Endodermal cell (in vitro differentiated cells): ENCODE data around the gene PHYH. TPM values are rescaled to one million over a fixed set of nuclear protein-coding genes. Genes with fewer than 3 reads are reported as not detected.

Experiments
- DNase-seq: peaks from one replicate; pipeline ENCODE4 v3.0.0-alpha.2; 2017
- H3K27ac ChIP-seq: 2 replicates; pipeline ENCODE4 v1.5.1; 2013; ENCODE audit warnings: mild to moderate bottlenecking, low read depth, low read length, moderate library complexity
- H3K27me3 ChIP-seq: 2 replicates; pipeline ENCODE4 v1.6.1; 2013; ENCODE audit warnings: mild to moderate bottlenecking, low read length, moderate library complexity; ENCODE audit not compliant: insufficient read depth, control insufficient read depth, poor library complexity, severe bottlenecking
- H3K36me3 ChIP-seq: 2 replicates; pipeline ENCODE4 v1.7.0; 2013; ENCODE audit warnings: mild to moderate bottlenecking, low read length, moderate library complexity; ENCODE audit not compliant: control insufficient read depth, insufficient read depth
- H3K4me1 ChIP-seq: one replicate; pipeline ENCODE4 v1.7.0; 2013; ENCODE audit warnings: low read length; ENCODE audit not compliant: control insufficient read depth, insufficient read depth
- H3K4me3 ChIP-seq: 2 replicates; pipeline ENCODE4 v1.5.1; 2013; ENCODE audit warnings: mild to moderate bottlenecking, low read length, moderate library complexity
- H3K9ac ChIP-seq: 2 replicates; pipeline ENCODE4 v1.6.1; 2013; ENCODE audit warnings: mild to moderate bottlenecking, low read length, moderate library complexity; ENCODE audit not compliant: poor library complexity, severe bottlenecking; ENCODE audit errors: extremely low read depth
- H3K9me3 ChIP-seq: 2 replicates; pipeline ENCODE4 v1.6.1; 2013; ENCODE audit warnings: mild to moderate bottlenecking, low read length, moderate library complexity; ENCODE audit not compliant: control insufficient read depth
- H3K27ac Mint-ChIP-seq: 2 replicates; pipeline ENCODE4 v1.8.0; 2020; ENCODE audit warnings: mixed read lengths
- H3K27me3 Mint-ChIP-seq: 2 replicates; pipeline ENCODE4 v1.8.0; 2021; ENCODE audit warnings: mild to moderate bottlenecking, mixed read lengths; ENCODE audit not compliant: insufficient read depth
- H3K36me3 Mint-ChIP-seq: 2 replicates; pipeline ENCODE4 v1.8.0; 2020; ENCODE audit warnings: low read depth, mixed read lengths
- H3K4me1 Mint-ChIP-seq: 2 replicates; pipeline ENCODE4 v1.8.0; 2020; ENCODE audit warnings: mixed read lengths
- H3K4me3 Mint-ChIP-seq: 2 replicates; pipeline ENCODE4 v1.8.0; 2020; ENCODE audit warnings: mild to moderate bottlenecking, moderate library complexity, mixed read lengths
- H3K9me3 Mint-ChIP-seq: 2 replicates; pipeline ENCODE4 v1.8.0; 2020; ENCODE audit warnings: mild to moderate bottlenecking, mixed read lengths
- WGBS, 2 experiments: methylation state at CpG; one replicate each; pipeline versions ENCODE4 v1.1.5 to v1.1.7; 2013; ENCODE audit warnings: missing lambda C conversion rate in 2 of 2, mixed read lengths in 1 of 2; ENCODE audit not compliant: insufficient coverage in 1 of 2, insufficient read length in 1 of 2; 5-methylcytosine and 5-hydroxymethylcytosine counted together
- total RNA-seq, 2 donors: library from RNA; stranded (reverse); fragmentation: NEBNext Ultra II Directional in 1 of 2; extraction: Animal tissue kit (Norgen Biotek cat#: 25700) in 1 of 2; gene quantifications; 2 replicates in 1 of 2; 3 replicates in 1 of 2; pipeline ENCODE4 v1.2.1, GENCODE V29; 2021
- TF ChIP-seq, protein P1 (sequence below): fragments of 200-600 bp; sonication (generic); conservative IDR thresholded peaks from 2 replicates; pipeline ENCODE4 v1.5.0; 2021; ENCODE audit warnings: antibody characterized with exemption, mild to moderate bottlenecking

PHYH gene
- total RNA-seq, 2 donors from 2014 or later, result 17.2 to 37.9 TPM

- no peaks in the 10 kb centered on the region for H3K27me3 ChIP-seq
- Mint-ChIP-seq H3K27me3 (no peaks in the 10 kb centered on the region), H3K4me1 (peaks cover 11% of the 10 kb centered on the region), H3K4me3 (no peak overlapping the region), H3K27ac (peak overlapping the region; percentile 11), H3K9me3 (no peaks in the 10 kb centered on the region), H3K36me3 (peaks cover 91% of the 10 kb centered on the region)
- TF ChIP-seq, protein P1, sequence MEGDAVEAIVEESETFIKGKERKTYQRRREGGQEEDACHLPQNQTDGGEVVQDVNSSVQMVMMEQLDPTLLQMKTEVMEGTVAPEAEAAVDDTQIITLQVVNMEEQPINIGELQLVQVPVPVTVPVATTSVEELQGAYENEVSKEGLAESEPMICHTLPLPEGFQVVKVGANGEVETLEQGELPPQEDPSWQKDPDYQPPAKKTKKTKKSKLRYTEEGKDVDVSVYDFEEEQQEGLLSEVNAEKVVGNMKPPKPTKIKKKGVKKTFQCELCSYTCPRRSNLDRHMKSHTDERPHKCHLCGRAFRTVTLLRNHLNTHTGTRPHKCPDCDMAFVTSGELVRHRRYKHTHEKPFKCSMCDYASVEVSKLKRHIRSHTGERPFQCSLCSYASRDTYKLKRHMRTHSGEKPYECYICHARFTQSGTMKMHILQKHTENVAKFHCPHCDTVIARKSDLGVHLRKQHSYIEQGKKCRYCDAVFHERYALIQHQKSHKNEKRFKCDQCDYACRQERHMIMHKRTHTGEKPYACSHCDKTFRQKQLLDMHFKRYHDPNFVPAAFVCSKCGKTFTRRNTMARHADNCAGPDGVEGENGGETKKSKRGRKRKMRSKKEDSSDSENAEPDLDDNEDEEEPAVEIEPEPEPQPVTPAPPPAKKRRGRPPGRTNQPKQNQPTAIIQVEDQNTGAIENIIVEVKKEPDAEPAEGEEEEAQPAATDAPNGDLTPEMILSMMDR, result no peak
- H3K9ac ChIP-seq, result no peak overlapping the region
- DNase-seq, result no peak
- 88% methylated on average over 10 of the region's 10 CpGs; no CpG with 5 or more reads in 1 of the 2 experiments for WGBS, 2 experiments
- H3K4me3 ChIP-seq, result no peak overlapping the region
- no peak overlapping the region for H3K27ac ChIP-seq
- no peaks in the 10 kb centered on the region for H3K4me1 ChIP-seq
- H3K9me3 ChIP-seq, result no peaks in the 10 kb centered on the region
- H3K36me3 ChIP-seq, result peaks cover 85% of the 10 kb centered on the region
Measured at GRCh38 chr10:13328613-13329012, 28.7 kb upstream of the PHYH start.

GRCh38 chr10:13328126-13328525, 28.3 kb upstream of the PHYH start:
- H3K36me3 ChIP-seq, result peaks cover 83% of the 10 kb centered on the region
- H3K27me3 ChIP-seq, result no peaks in the 10 kb centered on the region
- H3K9me3 ChIP-seq, result no peaks in the 10 kb centered on the region
- no peak for DNase-seq
- H3K4me1 ChIP-seq, result no peaks in the 10 kb centered on the region
- TF ChIP-seq, protein P1, result no peak
- WGBS, 2 experiments, result 93 to 99% methylated on average over 3 to 5 of the region's 5 CpGs
- H3K4me1 Mint-ChIP-seq, result peaks cover 11% of the 10 kb centered on the region
- H3K27me3 Mint-ChIP-seq, result no peaks in the 10 kb centered on the region
- no peak overlapping the region for H3K4me3 ChIP-seq
- H3K27ac Mint-ChIP-seq, result peak overlapping the region; percentile 11
- no peak overlapping the region for H3K4me3 Mint-ChIP-seq
- H3K9me3 Mint-ChIP-seq, result no peaks in the 10 kb centered on the region
- peaks cover 93% of the 10 kb centered on the region for H3K36me3 Mint-ChIP-seq
- H3K27ac ChIP-seq, result no peak overlapping the region
- no peak overlapping the region for H3K9ac ChIP-seq

- Mint-ChIP-seq H3K9me3 (no peaks in the 10 kb centered on the region), H3K4me1 (peaks cover 11% of the 10 kb centered on the region), H3K27ac (peak overlapping the region; percentile 38), H3K36me3 (peaks cover 95% of the 10 kb centered on the region), H3K4me3 (no peak overlapping the region), H3K27me3 (no peaks in the 10 kb centered on the region)
- H3K9ac ChIP-seq, result no peak overlapping the region
- no peaks in the 10 kb centered on the region for H3K27me3 ChIP-seq
- H3K9me3 ChIP-seq, result no peaks in the 10 kb centered on the region
- H3K36me3 ChIP-seq, result peaks cover 86% of the 10 kb centered on the region
- 90 to 93% methylated on average over 3 of the region's 3 CpGs for WGBS, 2 experiments
- no peaks in the 10 kb centered on the region for H3K4me1 ChIP-seq
- DNase-seq, result no peak
- H3K27ac ChIP-seq, result no peak overlapping the region
- no peak overlapping the region for H3K4me3 ChIP-seq
- TF ChIP-seq, protein P1, result no peak
Measured at GRCh38 chr10:13327534-13327933, 27.7 kb upstream of the PHYH start.
